Stimulated activated CD8-positive, alpha-beta memory T cell treated with anti-CD3 and anti-CD28 coated beads, Interleukin-4, amount 100 ng/mL, for 4 hours (primary cell): Measurements from ENCODE around the gene CAAP1.
"Not testable (repeated sequence)": the region's sequence is repeated elsewhere in the genome, so short reads cannot be mapped to it uniquely, and the experiment has no call there.

Experiments used
- DNase-seq, 2 donors: peaks; one replicate each; pipeline ENCODE4 v3.0.0-alpha.2; 2020; ENCODE audit warnings: low read depth in 2 of 2, low spot score in 1 of 2

The CAAP1 gene, protein sequence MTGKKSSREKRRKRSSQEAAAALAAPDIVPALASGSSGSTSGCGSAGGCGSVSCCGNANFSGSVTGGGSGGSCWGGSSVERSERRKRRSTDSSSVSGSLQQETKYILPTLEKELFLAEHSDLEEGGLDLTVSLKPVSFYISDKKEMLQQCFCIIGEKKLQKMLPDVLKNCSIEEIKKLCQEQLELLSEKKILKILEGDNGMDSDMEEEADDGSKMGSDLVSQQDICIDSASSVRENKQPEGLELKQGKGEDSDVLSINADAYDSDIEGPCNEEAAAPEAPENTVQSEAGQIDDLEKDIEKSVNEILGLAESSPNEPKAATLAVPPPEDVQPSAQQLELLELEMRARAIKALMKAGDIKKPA

DNA sequence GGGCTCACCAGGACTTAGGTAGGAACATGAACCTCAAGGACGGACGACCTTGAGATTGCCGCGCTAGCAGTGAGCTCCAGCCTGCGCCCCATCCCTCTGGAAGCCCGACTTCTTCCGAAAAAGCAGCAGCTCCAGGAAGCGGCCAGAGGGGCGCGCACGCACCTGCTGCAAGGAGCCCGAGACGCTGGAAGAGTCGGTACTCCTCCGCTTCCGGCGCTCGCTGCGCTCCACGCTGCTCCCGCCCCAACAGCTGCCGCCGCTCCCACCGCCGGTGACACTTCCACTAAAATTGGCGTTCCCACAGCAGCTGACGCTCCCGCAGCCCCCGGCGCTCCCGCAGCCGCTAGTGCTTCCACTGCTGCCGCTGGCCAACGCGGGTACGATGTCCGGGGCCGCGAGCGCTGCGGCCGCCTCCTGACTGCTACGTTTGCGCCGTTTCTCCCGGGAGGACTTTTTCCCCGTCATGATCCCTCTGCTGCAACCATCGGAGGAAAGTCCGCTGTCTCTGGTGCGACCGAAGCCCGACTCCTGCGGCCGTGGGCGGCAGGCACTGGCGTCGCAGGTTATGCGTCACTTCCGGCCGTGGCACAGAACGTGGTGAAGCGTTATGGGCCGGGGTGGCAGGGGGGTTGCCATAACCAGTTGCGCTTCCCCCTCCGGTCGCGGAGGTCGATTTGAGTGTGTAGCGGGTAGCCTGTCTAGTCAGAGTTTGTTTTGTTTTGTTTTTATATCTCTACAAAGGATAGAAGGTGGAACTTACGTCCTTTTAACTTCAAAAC is at the start of gene CAAP1:
CAAP1 (minus strand) TSS at position 552 of the 779 bp plus-strand sequence; CDS start at position 465, 87 bp downstream.
- peak; percentile 82 to 91 for DNase-seq

DNA sequence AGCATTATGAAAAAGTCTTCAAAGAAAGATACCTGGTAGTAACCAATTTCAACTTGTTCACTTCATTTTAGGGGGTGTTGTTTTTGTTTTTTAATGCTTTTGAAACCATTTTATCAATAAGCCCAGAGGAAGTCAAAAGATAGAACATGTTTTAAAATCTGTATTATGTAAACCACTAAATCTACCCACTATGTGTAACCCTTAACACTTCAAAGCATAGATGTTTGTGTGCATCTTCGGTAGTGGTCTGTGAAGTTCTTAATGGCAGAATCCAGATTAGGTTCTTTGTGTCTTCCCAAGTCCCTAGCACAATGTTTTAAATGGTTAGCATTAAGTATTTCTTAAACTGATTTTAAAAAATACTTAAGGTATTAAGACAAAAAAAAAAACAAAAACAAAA is 48.2 kb upstream of the CAAP1 start:
- no peak for DNase-seq

DNA sequence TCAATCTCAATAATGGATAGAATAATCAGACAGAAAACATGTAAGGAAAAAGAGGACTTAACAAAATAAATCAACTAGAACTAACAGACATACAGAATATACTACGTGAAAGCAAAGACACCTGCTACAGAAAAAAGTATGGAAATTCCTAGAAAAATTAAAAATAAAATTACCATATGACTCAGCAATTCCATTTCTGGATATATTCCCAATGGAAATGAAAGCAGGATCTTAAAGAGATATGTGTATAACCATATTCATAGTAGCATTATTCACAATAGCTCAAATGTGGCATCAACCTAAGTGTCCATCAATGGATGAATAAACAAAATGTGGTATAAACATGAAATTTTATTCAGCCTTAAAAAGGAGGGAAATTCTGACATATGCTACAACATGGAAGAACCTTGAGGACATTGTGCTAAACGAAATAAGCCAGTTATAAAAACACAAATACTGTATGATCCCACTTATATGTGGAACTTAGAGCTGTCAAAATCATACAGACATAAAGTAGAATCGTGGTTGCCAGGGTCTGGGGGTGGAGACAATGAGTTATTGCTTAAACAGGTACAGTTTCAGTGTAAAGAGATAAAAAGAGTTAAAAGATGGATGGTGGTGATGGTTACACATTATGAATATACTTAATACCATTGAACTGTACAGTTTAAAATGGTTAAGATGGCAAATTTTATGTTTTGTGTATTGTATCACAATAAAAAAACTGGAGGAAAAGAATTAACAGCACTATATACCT is 47.5 kb upstream of the CAAP1 start:
- no peak for DNase-seq

DNA sequence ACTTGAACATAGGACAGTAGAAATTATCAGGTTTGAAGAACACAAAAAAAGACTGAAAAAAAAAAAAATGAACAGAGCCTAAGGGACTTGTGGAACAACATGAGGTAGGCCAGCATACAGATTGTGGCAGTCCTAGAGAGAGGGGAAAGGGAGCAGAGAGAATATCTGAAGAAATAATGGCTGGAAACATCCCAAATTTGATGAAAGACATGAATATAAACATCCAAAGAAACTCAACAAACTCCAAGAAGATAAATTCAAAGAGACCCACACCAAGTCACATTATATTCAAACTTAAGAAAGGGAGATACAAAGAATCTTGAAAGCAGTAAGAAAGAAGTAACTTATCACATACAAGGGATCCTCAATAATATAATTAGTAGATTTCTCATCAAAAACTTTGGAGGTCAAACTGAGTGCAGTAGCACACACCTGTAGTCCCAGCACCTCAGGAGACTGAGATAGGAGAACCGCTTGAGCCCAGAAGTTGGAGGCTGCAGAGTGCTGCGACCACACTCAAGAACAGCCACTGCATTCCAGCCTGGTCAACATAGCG is 45.3 kb upstream of the CAAP1 start:
- DNase-seq, result no peak

DNA sequence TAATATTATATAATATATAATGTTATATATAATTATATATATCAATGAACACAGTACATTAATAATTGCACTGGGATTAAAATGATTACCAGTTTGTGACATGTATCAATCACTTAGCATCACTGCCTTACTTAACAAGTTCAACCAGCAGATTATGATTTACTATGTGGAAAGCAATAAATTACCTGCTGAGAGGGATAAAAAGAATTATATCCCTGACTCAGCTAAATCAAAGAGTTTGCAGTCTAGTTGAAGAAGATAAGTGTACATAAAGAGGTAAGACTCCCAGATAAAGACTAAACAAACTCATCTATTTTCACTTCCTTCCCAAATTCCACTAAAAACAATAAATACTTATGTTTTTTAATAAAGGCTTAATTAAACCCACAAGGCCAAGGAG is 43.2 kb upstream of the CAAP1 start:
- no peak for DNase-seq

DNA sequence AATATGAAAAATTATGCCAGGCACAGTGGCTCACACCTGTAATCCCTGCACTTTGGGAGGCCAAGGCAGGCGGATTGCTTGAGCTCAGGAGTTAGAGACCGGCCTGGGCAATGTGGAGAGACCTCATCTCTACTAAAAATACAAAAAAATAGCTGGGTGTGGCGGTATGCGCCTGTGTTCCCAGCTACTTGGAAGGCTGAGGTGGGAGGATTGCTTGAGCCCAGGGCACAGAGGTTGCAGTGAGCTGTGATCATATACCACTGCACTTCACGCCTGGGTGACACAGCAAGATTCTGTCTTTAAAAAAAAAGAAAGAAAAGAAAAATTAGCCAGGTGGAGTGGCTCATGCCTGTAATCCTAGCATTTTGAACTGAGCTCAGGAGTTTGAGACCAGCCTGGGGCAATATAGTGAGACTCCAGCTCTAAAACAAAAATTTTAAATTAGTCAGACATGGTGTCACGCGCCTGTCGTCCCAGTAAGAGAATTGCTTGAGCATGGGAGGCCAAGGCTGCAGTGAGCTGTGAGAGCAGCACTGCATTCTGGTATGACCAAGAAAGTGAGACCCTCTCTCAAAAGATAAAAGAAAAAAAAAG is 36.4 kb upstream of the CAAP1 start:
- DNase-seq, result no peak

DNA sequence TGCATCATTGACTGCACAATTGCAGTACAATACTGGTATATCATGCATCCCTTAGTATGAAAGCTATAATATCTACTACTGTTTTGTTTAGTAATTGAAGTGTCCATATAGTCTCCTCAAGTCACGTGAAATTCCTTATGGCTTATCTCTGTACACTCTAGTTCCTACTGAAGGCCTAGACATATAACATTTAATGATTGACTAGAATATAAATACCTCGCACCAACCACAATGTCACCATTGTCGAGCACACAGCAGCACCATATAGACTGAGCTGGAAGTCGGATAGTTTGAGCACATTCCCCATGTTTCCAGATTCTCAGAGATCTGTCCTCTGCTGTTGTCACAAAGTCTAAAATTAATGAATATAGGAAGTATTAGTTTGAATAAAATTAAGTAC is 33.0 kb upstream of the CAAP1 start:
- DNase-seq, result no peak

DNA sequence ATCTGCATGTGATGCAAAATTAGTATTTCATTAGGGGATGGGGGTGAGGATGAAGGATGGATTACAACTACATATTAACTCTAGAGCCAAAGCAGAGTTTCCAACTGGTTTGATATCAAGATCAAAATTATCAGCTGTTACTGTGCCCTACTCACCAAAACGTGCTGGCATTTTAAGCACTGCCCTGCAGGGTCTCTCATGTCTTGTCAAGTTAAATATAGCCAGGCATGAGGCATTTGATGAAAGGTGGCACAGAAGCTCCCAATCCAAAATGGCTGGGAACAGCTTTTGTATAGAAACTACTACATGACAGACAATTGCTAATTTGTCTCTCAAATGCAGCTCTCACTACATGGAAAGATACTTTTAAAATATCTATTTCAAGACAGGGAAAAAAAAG is 27.1 kb upstream of the CAAP1 start:
- DNase-seq, result no peak

DNA sequence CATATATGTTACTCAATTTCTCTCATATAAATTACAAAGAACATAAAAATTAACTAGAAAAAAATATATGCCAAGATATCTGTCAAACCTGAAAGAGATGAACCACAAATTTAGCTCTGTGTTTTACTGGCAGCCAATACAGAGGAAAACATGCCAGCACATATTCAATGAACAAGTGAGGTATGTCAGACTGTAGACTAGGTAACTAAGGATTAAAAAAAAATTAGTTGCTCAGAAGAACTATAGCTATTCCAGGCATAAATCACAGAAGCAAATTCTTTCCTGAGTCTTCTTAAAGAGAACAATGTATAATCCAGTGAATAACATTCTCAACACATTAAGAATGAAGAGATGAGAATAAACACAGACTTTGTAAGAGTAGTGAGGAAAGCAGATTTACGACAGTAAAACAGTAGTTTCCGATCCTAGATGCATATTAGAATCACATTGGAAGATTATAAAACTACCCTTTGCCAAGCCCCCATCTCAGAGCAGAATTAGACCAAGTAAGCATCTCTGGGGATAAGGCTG is 20.6 kb upstream of the CAAP1 start:
- no peak for DNase-seq

DNA sequence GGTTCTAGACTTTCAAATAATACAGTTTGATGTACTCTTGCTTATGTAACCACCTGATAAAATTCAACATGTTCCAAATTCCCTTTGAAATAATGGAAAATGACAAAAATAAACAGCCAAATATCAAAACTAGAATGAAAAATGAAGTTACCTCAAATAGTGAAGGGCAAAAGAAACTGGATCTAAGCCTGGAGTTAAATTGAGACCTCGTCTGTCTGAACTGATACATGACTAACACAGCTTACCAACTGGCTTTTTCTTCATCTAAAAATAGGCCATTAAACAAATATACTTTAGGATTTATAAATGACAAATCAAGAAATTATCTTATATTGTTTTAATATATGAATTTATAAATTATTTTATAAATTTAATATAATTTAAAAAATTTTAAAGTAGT is 12.1 kb upstream of the CAAP1 start:
- no peak for DNase-seq

DNA sequence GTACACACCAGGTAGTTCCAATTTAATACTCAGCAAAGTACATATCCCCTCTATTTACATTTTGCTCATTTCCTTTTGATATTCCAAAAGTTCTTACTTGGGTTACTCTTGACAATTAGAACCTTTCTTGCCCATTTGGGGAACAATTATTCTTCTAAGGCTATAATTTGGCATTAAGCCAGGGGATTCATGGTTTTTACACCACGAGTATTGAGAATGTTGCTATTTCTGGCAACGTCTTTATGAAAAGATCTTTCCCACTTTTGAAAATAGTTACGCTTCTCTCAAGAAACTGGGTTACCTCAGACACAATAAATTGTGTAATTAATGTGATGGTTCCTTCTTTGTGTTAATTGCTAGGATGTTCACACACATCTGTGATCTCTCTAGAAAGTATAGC is 11.5 kb upstream of the CAAP1 start:
- no peak for DNase-seq

DNA sequence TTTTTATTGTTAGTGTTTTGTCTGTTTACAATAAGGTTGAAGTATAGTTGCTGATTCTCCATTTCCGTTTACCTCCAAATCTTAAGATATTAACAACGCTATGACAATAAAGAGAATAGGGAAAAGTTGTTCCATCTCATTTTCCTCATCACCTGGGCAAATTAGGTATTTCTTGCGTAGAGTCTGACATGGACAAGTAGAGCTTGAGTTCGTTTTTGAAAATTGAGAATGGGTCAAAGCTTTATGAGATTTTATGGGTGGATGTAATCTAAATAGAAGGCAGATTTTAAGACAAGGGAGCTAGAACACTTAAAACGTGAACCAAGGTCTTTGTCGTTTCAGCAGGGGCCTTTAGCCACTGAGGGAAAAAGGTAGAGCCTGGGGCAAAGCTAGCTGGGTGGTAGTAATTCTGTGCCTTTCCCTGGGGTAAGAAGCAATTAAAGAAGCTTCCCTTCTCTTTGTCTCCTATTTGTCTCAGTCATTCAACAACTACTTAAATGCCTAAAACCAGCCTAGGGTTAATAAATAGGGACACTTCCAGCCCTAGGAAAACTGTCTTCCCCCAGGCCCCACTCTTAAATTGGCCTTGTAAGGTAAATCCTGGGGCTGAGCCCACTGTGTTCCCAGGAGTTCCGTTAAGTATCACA is 551 bp upstream of the CAAP1 start:
- DNase-seq, result no peak

DNA sequence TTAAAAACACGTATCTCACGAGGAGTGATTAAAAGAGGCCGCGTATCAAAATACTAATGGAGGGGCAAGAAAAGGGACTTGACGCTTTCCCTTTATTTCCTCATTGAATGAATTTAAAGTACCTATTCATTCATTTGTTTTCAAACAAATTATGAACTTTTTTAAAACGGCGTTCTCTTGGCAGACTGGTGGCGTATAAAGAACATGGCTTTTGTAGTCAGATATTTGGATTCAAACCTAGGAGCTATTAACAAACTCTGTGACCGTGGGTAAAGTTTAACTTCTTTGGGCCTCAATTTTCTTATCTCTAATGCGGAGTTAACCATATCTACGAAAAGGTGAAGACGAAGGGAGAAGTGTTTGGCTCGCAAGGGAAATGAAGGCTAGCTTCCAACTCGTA is 876 bp downstream of the CAAP1 start:
- no peak for DNase-seq

DNA sequence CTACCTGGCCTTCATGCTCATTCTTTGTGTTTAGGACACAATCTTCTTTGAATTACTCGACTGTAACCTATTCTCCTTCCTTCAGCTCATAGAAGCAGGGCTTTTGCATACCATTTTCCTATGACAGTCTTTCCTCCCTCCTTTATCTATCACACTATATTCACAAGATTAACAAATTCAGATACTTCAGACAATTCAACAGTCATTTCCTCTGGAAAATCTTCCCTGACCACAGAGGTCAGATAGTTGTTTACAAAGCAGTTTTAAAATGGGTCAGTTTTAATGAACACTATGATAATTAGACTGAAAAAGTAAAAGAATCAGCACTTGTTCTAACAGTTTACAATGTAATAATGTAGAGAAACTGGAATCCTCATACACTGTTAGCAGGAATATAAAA is 4.3 kb downstream of the CAAP1 start:
- no peak for DNase-seq

DNA sequence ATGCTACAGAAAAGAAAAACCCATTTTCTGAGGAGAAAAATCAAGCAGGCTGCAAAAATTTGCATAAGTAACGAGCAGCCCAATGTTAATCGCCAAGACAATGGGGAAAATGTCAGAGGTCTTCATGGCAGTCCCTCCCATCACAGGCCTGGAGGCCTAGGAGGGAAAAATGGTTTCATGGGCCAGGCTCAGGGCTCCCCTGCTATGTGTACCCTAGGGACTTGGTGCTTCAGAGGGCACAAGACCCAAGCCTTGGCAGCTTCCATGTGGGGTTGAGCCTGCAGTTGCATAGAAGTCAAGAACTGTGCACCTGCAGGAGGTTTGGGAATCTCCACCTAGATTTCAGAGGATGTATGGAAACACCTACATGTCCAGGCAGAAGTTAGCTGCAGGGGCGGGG is 10.4 kb downstream of the CAAP1 start:
- no peak for DNase-seq

DNA sequence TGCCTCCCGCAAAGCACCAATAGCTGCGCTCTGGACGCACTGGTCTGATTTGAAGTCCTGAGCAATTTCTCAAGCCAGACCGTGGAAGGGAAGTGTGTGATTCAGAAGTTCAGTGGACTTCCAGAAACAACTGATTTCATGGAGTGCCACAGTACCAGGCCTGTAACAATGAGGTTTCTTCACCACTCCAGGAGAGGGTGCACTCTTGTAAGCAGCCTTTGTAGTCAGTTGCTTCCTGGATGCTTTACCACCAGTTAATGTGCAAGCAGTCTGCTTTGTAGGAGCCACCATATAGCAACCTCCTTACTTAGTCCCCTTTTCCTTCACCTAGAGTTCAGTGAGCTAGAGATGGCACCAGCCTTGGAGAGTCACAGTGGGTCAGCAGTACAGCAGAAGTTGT is 12.3 kb downstream of the CAAP1 start:
- no peak for DNase-seq

DNA sequence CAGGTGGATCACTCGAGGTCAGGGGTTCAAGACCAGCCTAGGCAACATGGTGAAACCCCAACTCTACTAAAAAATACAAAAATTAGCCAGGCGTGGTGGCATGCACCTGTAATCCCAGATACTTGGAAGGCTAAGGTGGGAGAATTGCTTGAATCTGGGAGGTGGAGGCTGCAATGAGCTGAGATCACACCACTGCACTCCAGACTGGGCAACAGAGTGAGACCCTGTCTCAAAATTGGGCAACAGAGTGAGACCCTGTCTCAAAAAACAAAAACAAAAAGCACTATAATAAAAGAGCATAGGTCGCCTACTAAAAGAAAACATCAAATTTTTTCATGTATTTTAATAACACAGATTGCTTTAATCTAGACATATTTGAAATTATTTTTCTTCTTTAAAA is 17.4 kb downstream of the CAAP1 start:
- DNase-seq, result not testable (repeated sequence)

DNA sequence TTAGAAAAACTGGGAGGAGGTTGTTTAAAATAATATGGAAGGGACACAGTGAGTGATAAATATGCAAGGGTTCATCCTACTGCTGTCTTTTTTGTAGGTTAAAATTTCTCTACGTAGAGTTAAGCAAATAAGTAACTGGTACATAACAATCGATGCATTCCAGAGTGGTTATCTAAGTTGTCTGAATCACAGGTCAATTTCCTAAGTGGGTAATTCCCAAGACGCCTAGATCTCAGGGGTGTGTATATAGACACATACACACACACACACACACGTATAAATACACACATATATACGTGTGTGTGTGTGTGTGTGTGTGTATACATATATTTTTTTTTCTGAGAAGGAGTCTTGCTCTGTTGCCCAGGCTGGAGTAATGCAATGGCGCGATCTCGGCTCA is 22.3 kb downstream of the CAAP1 start:
- no peak for DNase-seq

DNA sequence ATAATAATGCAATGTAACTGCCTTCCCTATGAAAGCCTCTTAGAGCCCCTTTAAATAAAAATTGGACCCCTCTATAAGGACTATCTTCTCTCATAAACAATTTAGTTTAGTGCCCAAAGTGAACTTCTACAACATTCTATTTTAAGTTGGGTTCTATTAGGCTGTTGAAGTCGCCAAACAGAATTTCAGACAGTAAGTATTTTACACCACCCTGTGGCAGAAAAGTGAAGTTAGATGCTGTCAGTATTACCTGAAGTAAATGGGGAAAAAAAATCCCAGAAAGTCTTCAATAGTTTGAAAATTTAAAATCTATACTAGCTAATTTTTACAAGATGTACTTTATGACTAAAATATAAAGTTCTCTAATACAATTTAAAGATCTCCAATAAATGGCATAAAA is 29.5 kb downstream of the CAAP1 start:
- no peak for DNase-seq

DNA sequence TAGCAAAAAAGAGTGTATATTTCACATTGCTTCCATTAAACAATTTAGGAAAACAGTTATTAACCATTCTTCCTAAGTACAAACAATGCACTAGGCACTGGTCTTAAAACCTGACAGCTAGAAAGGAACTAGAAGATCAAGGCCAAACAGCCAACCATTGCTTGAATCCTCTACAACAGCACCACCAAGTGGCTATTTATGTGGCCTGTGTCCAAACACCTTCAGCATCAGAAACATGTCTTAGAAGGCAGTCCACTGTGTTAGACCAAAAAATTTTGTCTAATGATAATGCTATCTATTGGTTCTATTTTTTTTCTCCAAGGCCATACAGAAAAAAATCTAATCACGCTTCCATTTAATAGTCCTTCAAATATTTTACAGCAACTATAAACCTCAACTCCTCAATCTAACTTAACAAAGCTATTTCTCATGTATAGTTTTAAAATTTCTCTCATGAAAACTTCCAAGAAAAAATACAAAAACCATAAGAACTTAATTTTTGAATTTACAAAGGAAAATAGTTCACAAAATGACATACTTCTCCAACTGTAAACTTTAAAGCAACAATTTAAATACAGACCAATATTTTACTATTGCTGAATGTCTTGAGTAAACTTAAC is 36.1 kb downstream of the CAAP1 start:
- no peak for DNase-seq
